Cortex of kidney (tissue), 1 donor: ENCODE results near the gene C20orf204.
"Not testable (repeated sequence)": the region's sequence is repeated elsewhere in the genome, so short reads cannot be mapped to it uniquely, and the experiment has no call there.

Experiments used
- DNase-seq: peaks from one replicate; lab custom pipeline; 2025; lab: John Stamatoyannopoulos, UW

C20orf204 gene

GRCh38 chr20:64035933-64036345 is at the start of gene C20orf204:
Gene C20orf204, plus strand, starts transcription at chr20:64036182. Its CDS starts 142 bp downstream, at chr20:64036324.
- no peak for DNase-seq

GRCh38 chr20:64000906-64001305 is 35.1 kb upstream of the C20orf204 start:
- DNase-seq = no peak

GRCh38 chr20:64001607-64002011 is 34.4 kb upstream of the C20orf204 start:
- no peak for DNase-seq

- no peak for DNase-seq
Measured at GRCh38 chr20:64003960-64004725, 31.8 kb upstream of the C20orf204 start.

- DNase-seq = no peak
Measured at GRCh38 chr20:64005394-64005793, 30.6 kb upstream of the C20orf204 start.

- DNase-seq = no peak
Measured at GRCh38 chr20:64006490-64006889, 29.5 kb upstream of the C20orf204 start.

- no peak for DNase-seq
Measured at GRCh38 chr20:64006902-64007301, 29.1 kb upstream of the C20orf204 start.

GRCh38 chr20:64009811-64010387 is 26.1 kb upstream of the C20orf204 start:
- no peak for DNase-seq

- DNase-seq = no peak
Measured at GRCh38 chr20:64010711-64011237, 25.2 kb upstream of the C20orf204 start.

GRCh38 chr20:64011366-64011779 is 24.6 kb upstream of the C20orf204 start:
- no peak for DNase-seq

GRCh38 chr20:64012385-64013154 is 23.4 kb upstream of the C20orf204 start:
- DNase-seq = not testable (repeated sequence)

GRCh38 chr20:64015635-64016034 is 20.3 kb upstream of the C20orf204 start:
- DNase-seq = no peak

GRCh38 chr20:64021124-64021975 is 14.6 kb upstream of the C20orf204 start:
- DNase-seq = no peak

- no peak for DNase-seq
Measured at GRCh38 chr20:64022671-64023360, 13.2 kb upstream of the C20orf204 start.

GRCh38 chr20:64023361-64024140 is 12.4 kb upstream of the C20orf204 start:
- no peak for DNase-seq

GRCh38 chr20:64024141-64024990 is 11.6 kb upstream of the C20orf204 start:
- no peak for DNase-seq

- DNase-seq = no peak
Measured at GRCh38 chr20:64025101-64025825, 10.7 kb upstream of the C20orf204 start.

- DNase-seq = no peak
Measured at GRCh38 chr20:64025826-64026412, 10.1 kb upstream of the C20orf204 start.
